K562 (cell line): ENCODE measurements around the gene ANKRD16. TPM values are rescaled to one million over a fixed set of nuclear protein-coding genes. Genes with fewer than 3 reads are reported as not detected.
"Not testable (repeated sequence)": the region's sequence is repeated elsewhere in the genome, so short reads cannot be mapped to it uniquely, and the experiment has no call there.

Experiments
- ATAC-seq: fragments of 200-7000 bp; cut with Tn5 transposase; 3 replicates; pipeline ENCODE4 v1.9.1; 2020; ENCODE audit warnings: moderate library complexity
- BruUV-seq: library from RNA; stranded (reverse); fragments of 400-500 nt; replicated peaks from 2 replicates; lab custom pipeline; 2021; lab: Mats Ljungman, UMichigan
- CTCF ChIA-PET: fragments of 300-600 bp; formaldehyde crosslinking; extraction: SDS; loops from one replicate; lab custom pipeline; 2021; ENCODE audit warnings: low intra/inter-chr PET ratio; lab: Yijun Ruan, JAX
- POLR2A ChIA-PET: fragments of 300-600, 350-650 bp; sonication (Branson Sonifier 250); formaldehyde crosslinking; extraction: SDS; loops from one replicate; lab custom pipeline; 2021; ENCODE audit warnings: antibody characterized with exemption, inconsistent platforms; lab: Yijun Ruan, JAX
- DNase-seq, 4 experiments: peaks; one replicate each; pipeline versions ENCODE4 v3.0.0 to v3.0.0-alpha.2; 2011 to 2018; ENCODE audit warnings: low spot score in 3 of 4, mixed read lengths in 3 of 4; ENCODE audit errors: extremely low read depth in 1 of 4
- FAIRE-seq: peaks from 2 replicates; lab custom pipeline; 2011; peaks lifted over from hg19 to GRCh38; lab: Jason Lieb, UNC
- H2AFZ ChIP-seq: 2 replicates; pipeline ENCODE4 v1.6.0; 2011; ENCODE audit warnings: low read depth, low read length, control low read depth, inconsistent platforms
- H3K27ac ChIP-seq: fragments of 200-600 bp; 3 replicates; pipeline ENCODE4 v1.8.0; 2011; ENCODE audit warnings: low read depth, mild to moderate bottlenecking, control low read depth, inconsistent platforms, low read length, moderate library complexity, mixed read lengths; ENCODE audit errors: extremely low read depth
- H3K27me3 ChIP-seq, 2 experiments: fragments of 300-600 bp in 1 of 2; 2 replicates in 1 of 2; 3 replicates in 1 of 2; pipeline versions ENCODE4 v1.6.0 to v1.8.0; 2011; ENCODE audit warnings: inconsistent platforms in 2 of 2, low read length in 2 of 2, mild to moderate bottlenecking in 1 of 2, mixed read lengths in 1 of 2, moderate library complexity in 1 of 2; ENCODE audit not compliant: control insufficient read depth in 2 of 2, insufficient read depth in 2 of 2
- H3K36me3 ChIP-seq: fragments of 300-600 bp; 3 replicates; pipeline ENCODE4 v1.8.0; 2011; ENCODE audit warnings: mild to moderate bottlenecking, low read length, inconsistent platforms; ENCODE audit not compliant: control insufficient read depth, insufficient read depth
- H3K4me1 ChIP-seq, 2 experiments: fragments of 200-600 bp in 1 of 2; replicated peaks in 1 of 2; 2 replicates in 1 of 2; 3 replicates in 1 of 2; pipeline versions ENCODE4 v1.5.1 to v1.8.0; 2011; ENCODE audit warnings: inconsistent platforms in 2 of 2, low read length in 2 of 2, mild to moderate bottlenecking in 1 of 2, mixed read lengths in 1 of 2, moderate library complexity in 1 of 2; ENCODE audit not compliant: control insufficient read depth in 2 of 2, insufficient read depth in 2 of 2
- H3K4me2 ChIP-seq: 2 replicates; pipeline ENCODE4 v1.6.1; 2011; ENCODE audit warnings: low read length, control low read depth, inconsistent platforms, mixed read lengths; ENCODE audit not compliant: insufficient read depth
- H3K4me3 ChIP-seq: fragments of 200-600 bp; sonication (generic), shearing (Covaris generic); 2 replicates; pipeline ENCODE4 v1.5.1; 2016; ENCODE audit warnings: control low read depth, inconsistent platforms
- H3K79me2 ChIP-seq: fragments of 200-600 bp; 3 replicates; pipeline ENCODE4 v1.8.0; 2011; ENCODE audit warnings: low read length, inconsistent platforms; ENCODE audit not compliant: control insufficient read depth, insufficient read depth
- H3K9ac ChIP-seq, 2 experiments: 2 replicates each; pipeline versions ENCODE4 v1.6.0 to v1.6.1; 2011; ENCODE audit warnings: low read depth in 2 of 2, low read length in 2 of 2, control low read depth in 1 of 2, inconsistent platforms in 1 of 2, mild to moderate bottlenecking in 1 of 2, mixed read lengths in 1 of 2; ENCODE audit not compliant: insufficient read depth in 1 of 2
- H3K9me1 ChIP-seq: one replicate; pipeline ENCODE4 v1.6.0; 2011; ENCODE audit warnings: inconsistent platforms, mild to moderate bottlenecking, low read length, moderate library complexity; ENCODE audit not compliant: control insufficient read depth, insufficient read depth
- H3K9me3 ChIP-seq: replicated peaks from 2 replicates; pipeline ENCODE4 v1.5.1; 2011; ENCODE audit warnings: low read depth, low read length, inconsistent platforms; ENCODE audit not compliant: control insufficient read depth, insufficient read depth
- H4K20me1 ChIP-seq: replicated peaks from 2 replicates; pipeline ENCODE4 v1.6.1; 2011; ENCODE audit warnings: low read length, inconsistent platforms, mixed read lengths; ENCODE audit not compliant: control insufficient read depth, insufficient read depth
- CC2D1A ChIP-seq: fragments of 450-650 bp; IDR thresholded peaks from 2 replicates; pipeline ENCODE4 v1.6.1; 2017; ENCODE audit warnings: mild to moderate bottlenecking
- NR2C1 ChIP-seq, 2 experiments: fragments of 450-650 bp; IDR thresholded peaks; 2 replicates each; pipeline ENCODE4 v1.6.1; 2017; ENCODE audit warnings: mild to moderate bottlenecking in 2 of 2, antibody characterized with exemption in 1 of 2, inconsistent platforms in 1 of 2, missing compliant biosample characterization in 1 of 2, missing genetic modification characterization in 1 of 2
- ZNF146 ChIP-seq: IDR thresholded peaks from one replicate; pipeline ENCODE4 v1.6.1; 2018; ENCODE audit warnings: missing compliant biosample characterization; ENCODE audit not compliant: unreplicated experiment
- ZNF263 ChIP-seq: sonication (generic); formaldehyde crosslinking; IDR thresholded peaks from 2 replicates; pipeline ENCODE4 v1.8.0; 2022; ENCODE audit warnings: mild to moderate bottlenecking, missing genetic modification reagents, borderline replicate concordance
- WGBS: fragments of 100-300 bp; shearing (Covaris generic); methylation state at CpG from one replicate; pipeline ENCODE4 v1.1.6; 2016; ENCODE audit warnings: low coverage, mixed read lengths; ENCODE audit not compliant: insufficient coverage; ENCODE audit errors: missing lambda C conversion rate; 5-methylcytosine and 5-hydroxymethylcytosine counted together
- in situ Hi-C: fragments of 300-500 bp; cut with MboI; formaldehyde crosslinking; loops from 4 replicates; pipeline ENCODE4 v1.15.0; 2018; ENCODE audit warnings: inconsistent platforms, mixed read lengths
- intact Hi-C: fragments of 100-400 bp; cut with micrococcal nuclease; formaldehyde crosslinking; loops from 2 replicates; pipeline ENCODE4 v1.14.2; 2022
- polyA plus RNA-seq, 8 experiments: library from polyadenylated mRNA; depleted of rRNA in 4 of 8; stranded (reverse) in 5 of 8; unstranded in 3 of 8; fragments of >200 nt; fragmentation: Nextera tagmentation in 2 of 8; fragmentation: Illumina TruSeq in 1 of 8; extraction: Ambion mirVana in 2 of 8; extraction: Trizol in 1 of 8; gene quantifications; 2 replicates each; pipeline versions ENCODE4 v1.2.1 to v1.2.3, GENCODE V29; 2011 to 2014; ENCODE audit warnings: inconsistent platforms in 1 of 8, missing spikeins in 1 of 8
- total RNA-seq, 7 experiments: library from RNA; depleted of rRNA in 6 of 7; stranded (reverse); fragments of >200 nt in 6 of 7; fragmentation: Illumina TruSeq in 2 of 7; extraction: Trizol in 2 of 7; gene quantifications; 2 replicates each; pipeline versions ENCODE4 v1.2.1 to v1.2.3, GENCODE V29; 2011 to 2021; ENCODE audit warnings: low replicate concordance in 1 of 7

The ANKRD16 gene
- total and polyA plus RNA-seq, 9 of the 15 experiments (the other 6 are each of a cell fraction or from before 2014, with no cell fraction given) = 1.5 to 16.0 (median 9.5) TPM

GRCh38 chr10:5836181-5836580 is 53.5 kb downstream of the ANKRD16 start:
- H3K4me3 ChIP-seq, CTCF ChIA-PET, in situ Hi-C loops, BruUV-seq, H3K9me3 ChIP-seq, H3K36me3 ChIP-seq, H3K27ac ChIP-seq, H2AFZ ChIP-seq, H3K27me3 ChIP-seq, DNase-seq, H4K20me1 ChIP-seq, FAIRE-seq, H3K79me2 ChIP-seq, intact Hi-C loops, H3K9ac ChIP-seq, H3K9me1 ChIP-seq, POLR2A ChIA-PET, ATAC-seq, H3K4me2 ChIP-seq: not testable (repeated sequence)
- peaks cover 15 to 22% of the 10 kb centered on the region in 2 experiments for H3K4me1 ChIP-seq
- WGBS = 64% methylated on average over 2 of the region's 2 CpGs

GRCh38 chr10:5835446-5836095 is 54.1 kb downstream of the ANKRD16 start:
- TF ChIP-seq NR2C1 (IDR thresholded peaks at IDR 0.05) = no peak
- TF ChIP-seq NR2C1 (tag; IDR thresholded peaks at IDR 0.05) = 0 out of 2 replicates have a peak, but pooled peaks have one; percentile 10
- no peak for TF ChIP-seq ZNF146
- TF ChIP-seq CC2D1A = no peak
- TF ChIP-seq ZNF263 (CRISPR knock-in tag) = 0 out of 2 replicates have a peak, but pooled peaks have one; percentile 24
- no TSS peak for BruUV-seq
- CTCF ChIA-PET = no interaction called here
- peak in 2 of 4 experiments; percentile 22 to 37 for DNase-seq
- H2AFZ ChIP-seq = peak overlapping the region; percentile 68
- no peaks in the 10 kb centered on the region for H3K9me3 ChIP-seq
- H3K9ac ChIP-seq = peak overlapping the region in 1 of 2 experiments; percentile 22; a peak in 2 of 4 replicates
- no peaks in the 10 kb centered on the region for H3K79me2 ChIP-seq
- H3K9me1 ChIP-seq = no peaks in the 10 kb centered on the region
- no peak overlapping the region for H3K4me3 ChIP-seq
- no peak overlapping the region for H3K4me2 ChIP-seq
- peak; percentile 69 for FAIRE-seq
- WGBS = 63% methylated on average over 15 of the region's 15 CpGs
- peaks cover 15 to 26% of the 10 kb centered on the region in 2 experiments for H3K4me1 ChIP-seq
- H3K27ac ChIP-seq = no peak overlapping the region
- H3K36me3 ChIP-seq = no peaks in the 10 kb centered on the region
- no peaks in the 10 kb centered on the region for H3K27me3 ChIP-seq
- in situ Hi-C loops = no loop called here
- peak; percentile 47 for ATAC-seq
- intact Hi-C loops = no loop called here
- POLR2A ChIA-PET = no interaction called here
- H4K20me1 ChIP-seq = no peaks in the 10 kb centered on the region
